Omental fat pad (tissue), 4 donors: Measurements from ENCODE around the gene PNMA1. TPM values are rescaled to one million over a fixed set of nuclear protein-coding genes. Genes with fewer than 3 reads are reported as not detected.

Source experiments
- ATAC-seq: fragments of 150-250 bp; one replicate; pipeline ENCODE4 v1.9.1; 2016; ENCODE audit warnings: mild to moderate bottlenecking, moderate library complexity; ENCODE audit not compliant: low FRiP score
- DNase-seq: peaks from one replicate; pipeline ENCODE4 v3.0.0-alpha.2; 2019; ENCODE audit warnings: low spot score
- CTCF ChIP-seq, 3 donors: fragments of 450-650 bp; IDR thresholded peaks; one replicate each; pipeline ENCODE4 v1.5.1; 2016 to 2017; ENCODE audit warnings: antibody characterized with exemption in 3 of 3, mild to moderate bottlenecking in 3 of 3, moderate library complexity in 2 of 3
- total RNA-seq, 4 donors: library from RNA; depleted of rRNA; stranded (reverse); fragments of >200 nt; gene quantifications; one replicate each; pipeline ENCODE4 v1.1.0, GENCODE V29; 2016

PNMA1 gene
- total RNA-seq, 4 donors from 2014 or later, result 14.8 to 22.6 (median 20.1) TPM

- DNase-seq (no peak), ATAC-seq (no peak)
- no peak for TF ChIP-seq CTCF (IDR thresholded peaks at IDR 0.05)
Measured at GRCh38 chr14:73719791-73720190, 5.6 kb upstream of the PNMA1 start.

- DNase-seq (no peak), ATAC-seq (no peak)
- no peak for TF ChIP-seq CTCF (IDR thresholded peaks at IDR 0.05)
Measured at GRCh38 chr14:73719361-73719760, 5.2 kb upstream of the PNMA1 start.

GRCh38 chr14:73718418-73719251 is 4.5 kb upstream of the PNMA1 start:
- ATAC-seq (no peak), DNase-seq (no peak)
- TF ChIP-seq CTCF (IDR thresholded peaks at IDR 0.05), result no peak

GRCh38 chr14:73717711-73718417 is 3.7 kb upstream of the PNMA1 start:
- no peak for ATAC-seq
- no peak for TF ChIP-seq CTCF (IDR thresholded peaks at IDR 0.05)
- no peak for DNase-seq

GRCh38 chr14:73717266-73717665 is 3.1 kb upstream of the PNMA1 start:
- ATAC-seq (no peak), DNase-seq (no peak)
- no peak for TF ChIP-seq CTCF (IDR thresholded peaks at IDR 0.05)

GRCh38 chr14:73715707-73716106 is 1.5 kb upstream of the PNMA1 start:
- no peak for TF ChIP-seq CTCF (IDR thresholded peaks at IDR 0.05)
- ATAC-seq (no peak), DNase-seq (no peak)
